Duodenal mucosa (tissue), 2 donors: ENCODE data around the gene POU3F1.
A peak's percentile ranks its signal among the peaks of the same experiment; 100 is the strongest.

Experiments used
- H3K27ac ChIP-seq: one replicate; pipeline ENCODE4 v1.7.0; 2013; ENCODE audit warnings: low read depth, low read length
- H3K27me3 ChIP-seq, 2 donors: one replicate each; pipeline ENCODE4 v1.7.0; 2013; ENCODE audit warnings: low read length in 2 of 2, control low read depth in 1 of 2; ENCODE audit not compliant: insufficient read depth in 2 of 2, control insufficient read depth in 1 of 2
- H3K36me3 ChIP-seq, 2 donors: one replicate each; pipeline ENCODE4 v1.7.0; 2013; ENCODE audit warnings: low read length in 2 of 2, control low read depth in 1 of 2; ENCODE audit not compliant: insufficient read depth in 2 of 2, control insufficient read depth in 1 of 2
- H3K4me1 ChIP-seq, 2 donors: one replicate each; pipeline ENCODE4 v1.7.0; 2013; ENCODE audit warnings: low read length in 2 of 2, control low read depth in 1 of 2; ENCODE audit not compliant: insufficient read depth in 2 of 2, control insufficient read depth in 1 of 2
- H3K4me3 ChIP-seq, 2 donors: one replicate each; pipeline ENCODE4 v1.7.0; 2013; ENCODE audit warnings: low read length in 2 of 2, low read depth in 1 of 2
- H3K9ac ChIP-seq, 2 donors: one replicate each; pipeline ENCODE4 v1.7.0; 2013; ENCODE audit warnings: low read length in 2 of 2, low read depth in 1 of 2
- H3K9me3 ChIP-seq, 2 donors: one replicate each; pipeline ENCODE4 v1.7.0; 2013; ENCODE audit warnings: low read length in 2 of 2, control low read depth in 1 of 2; ENCODE audit not compliant: control insufficient read depth in 1 of 2

POU3F1 gene

GRCh38 chr1:38047603-38048141 lies 1.1 kb upstream of the POU3F1 start:
- Histone ChIP-seq H3K9ac (no peak overlapping the region), H3K9me3 (no peaks in the 10 kb centered on the region), H3K4me1 (peaks cover 3 to 8% of the 10 kb centered on the region in 2 donors), H3K36me3 (no peaks in the 10 kb centered on the region), H3K4me3 (peak overlapping the region; percentile 47 to 62), H3K27me3 (peaks cover 56 to 58% of the 10 kb centered on the region in 2 donors), H3K27ac (no peak overlapping the region)

DNA sequence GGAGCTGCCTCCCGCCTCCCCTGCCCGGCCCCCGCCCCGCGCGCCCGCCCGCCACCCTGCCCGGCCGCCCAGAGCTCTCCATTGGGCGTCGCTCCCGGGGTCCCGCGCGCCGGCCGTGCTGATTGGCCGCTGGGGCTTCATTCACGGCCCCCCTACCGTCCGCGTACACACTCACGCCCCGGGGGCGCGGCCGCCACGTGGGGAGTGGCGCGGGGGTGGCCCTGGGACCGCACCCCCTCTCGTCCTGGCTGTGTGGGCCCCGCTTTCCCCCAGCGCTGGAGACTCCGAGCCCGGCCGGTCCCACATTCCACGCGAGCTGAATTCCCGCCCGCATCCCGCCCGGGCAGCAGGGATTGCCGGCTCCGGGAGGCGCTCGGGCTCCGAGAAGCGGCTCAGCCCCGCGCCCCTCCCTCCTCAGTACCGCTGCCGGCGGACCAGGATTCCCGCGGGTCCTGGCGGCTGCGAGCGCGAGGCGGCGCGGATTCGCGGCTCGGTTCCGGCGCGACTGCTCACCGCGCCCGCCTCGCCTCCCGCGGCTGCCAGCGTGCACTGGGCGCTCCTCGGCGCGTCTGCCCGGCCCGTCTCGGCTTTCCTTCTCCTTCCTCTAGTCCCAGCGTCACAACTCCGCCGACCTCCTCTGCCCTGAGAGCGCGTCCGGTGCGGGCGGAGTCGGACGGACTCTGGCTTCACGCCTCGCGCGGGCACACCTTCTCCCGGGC lies 450 bp upstream of the POU3F1 start:
- peaks cover 61 to 64% of the 10 kb centered on the region in 2 donors for H3K27me3 ChIP-seq
- peak overlapping the region; percentile 47 to 62 for H3K4me3 ChIP-seq
- H3K36me3 ChIP-seq: no peaks in the 10 kb centered on the region
- no peaks in the 10 kb centered on the region for H3K9me3 ChIP-seq
- peaks cover 3 to 8% of the 10 kb centered on the region in 2 donors for H3K4me1 ChIP-seq
- no peak overlapping the region for H3K27ac ChIP-seq
- H3K9ac ChIP-seq: no peak overlapping the region

- H3K27me3 ChIP-seq: peaks cover 67 to 71% of the 10 kb centered on the region in 2 donors
- H3K36me3 ChIP-seq: no peaks in the 10 kb centered on the region
- H3K9ac ChIP-seq: no peak overlapping the region
- no peaks in the 10 kb centered on the region for H3K9me3 ChIP-seq
- no peak overlapping the region for H3K4me3 ChIP-seq
- H3K27ac ChIP-seq: no peak overlapping the region
- peaks cover 3 to 8% of the 10 kb centered on the region in 2 donors for H3K4me1 ChIP-seq
Observed at GRCh38 chr1:38045401-38046332, 926 bp downstream of the POU3F1 start.

DNA sequence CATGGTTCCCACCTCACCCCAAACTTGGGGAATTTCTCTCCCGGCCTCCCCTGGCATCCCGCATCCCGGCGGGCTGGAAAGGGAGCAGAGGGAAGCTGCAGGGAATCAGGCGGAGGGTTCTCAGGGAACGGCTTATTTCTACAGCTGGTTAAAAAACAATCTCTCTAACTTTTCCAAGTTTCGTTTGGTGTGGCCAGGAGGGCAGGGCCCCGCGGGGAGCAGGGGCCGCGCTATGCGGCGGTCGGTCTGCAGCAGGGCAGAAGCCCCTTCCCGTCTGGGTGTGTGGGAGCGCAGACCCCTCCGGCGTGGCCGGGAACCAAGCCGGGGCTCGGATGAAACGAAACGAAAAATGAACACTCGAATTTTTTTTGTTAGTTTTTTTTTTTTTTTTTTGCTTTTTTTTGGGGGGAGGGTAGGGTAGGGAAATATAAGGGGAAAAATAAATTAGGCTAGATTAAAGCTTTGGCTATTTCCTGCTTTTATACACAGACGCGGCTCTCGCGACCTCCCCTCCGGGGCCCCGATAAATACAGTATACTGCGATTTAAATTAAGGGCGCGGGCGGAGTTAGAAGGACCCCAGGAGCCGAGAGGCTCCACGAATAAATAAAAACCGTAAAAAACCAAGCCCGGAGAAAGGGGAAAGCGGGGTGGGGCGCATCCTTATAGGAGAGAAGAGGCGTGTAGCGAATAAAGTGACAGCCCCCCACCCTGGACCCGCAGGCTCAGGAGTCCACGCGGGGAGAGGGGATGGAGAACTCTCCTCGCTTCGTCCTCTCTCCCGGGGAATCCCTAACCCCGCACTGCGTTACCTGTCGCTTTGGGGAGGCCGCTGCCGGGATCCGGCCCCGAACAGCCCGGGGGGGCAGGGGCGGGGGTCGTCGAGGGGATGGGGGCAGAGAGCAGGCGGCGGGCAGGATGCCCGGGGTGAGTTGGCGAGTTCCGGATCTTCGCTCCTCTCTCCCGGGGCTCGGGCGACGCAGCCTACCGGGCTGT lies 2.1 kb downstream of the POU3F1 start:
- H3K4me3 ChIP-seq: no peak overlapping the region
- no peak overlapping the region for H3K9ac ChIP-seq
- H3K9me3 ChIP-seq: no peaks in the 10 kb centered on the region
- H3K4me1 ChIP-seq: peaks cover 3 to 8% of the 10 kb centered on the region in 2 donors
- H3K27me3 ChIP-seq: peaks cover 68 to 72% of the 10 kb centered on the region in 2 donors
- H3K27ac ChIP-seq: no peak overlapping the region
- H3K36me3 ChIP-seq: no peaks in the 10 kb centered on the region

DNA sequence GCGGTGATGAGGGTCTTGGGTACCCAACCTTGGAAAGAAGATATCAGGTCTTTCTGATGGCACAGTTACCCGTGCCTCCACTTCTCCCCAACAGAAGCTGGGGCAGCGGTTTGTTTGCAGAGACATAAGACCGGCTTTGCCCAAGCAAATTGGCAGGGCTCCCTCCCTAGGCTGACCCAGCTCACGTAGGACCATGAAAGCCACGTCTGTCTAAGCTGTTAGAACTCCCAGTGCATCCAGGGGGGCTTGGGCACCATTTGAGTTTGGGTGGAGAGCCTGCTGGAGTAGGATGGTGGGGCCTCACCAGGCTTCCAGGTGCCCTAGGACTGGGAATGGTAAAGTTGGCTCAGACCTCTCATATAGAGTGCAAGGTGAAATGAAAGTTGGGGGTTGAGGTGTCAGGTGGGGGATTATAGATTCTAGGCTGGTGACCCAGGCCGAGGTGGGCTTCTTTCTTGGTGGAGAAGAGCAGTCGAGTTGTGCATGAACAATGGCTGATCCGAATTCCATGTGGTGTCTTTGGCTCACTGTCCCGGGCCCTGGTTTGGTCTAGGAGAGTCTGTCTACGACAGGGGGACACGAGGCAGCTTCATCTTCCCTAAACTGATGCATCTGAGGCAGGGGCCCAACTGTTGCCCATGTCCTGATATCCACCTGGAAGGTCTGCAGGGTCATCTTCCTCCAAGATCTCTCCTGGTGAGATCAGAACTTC lies 3.4 kb downstream of the POU3F1 start:
- H3K9me3 ChIP-seq: no peaks in the 10 kb centered on the region
- no peak overlapping the region for H3K27ac ChIP-seq

DNA sequence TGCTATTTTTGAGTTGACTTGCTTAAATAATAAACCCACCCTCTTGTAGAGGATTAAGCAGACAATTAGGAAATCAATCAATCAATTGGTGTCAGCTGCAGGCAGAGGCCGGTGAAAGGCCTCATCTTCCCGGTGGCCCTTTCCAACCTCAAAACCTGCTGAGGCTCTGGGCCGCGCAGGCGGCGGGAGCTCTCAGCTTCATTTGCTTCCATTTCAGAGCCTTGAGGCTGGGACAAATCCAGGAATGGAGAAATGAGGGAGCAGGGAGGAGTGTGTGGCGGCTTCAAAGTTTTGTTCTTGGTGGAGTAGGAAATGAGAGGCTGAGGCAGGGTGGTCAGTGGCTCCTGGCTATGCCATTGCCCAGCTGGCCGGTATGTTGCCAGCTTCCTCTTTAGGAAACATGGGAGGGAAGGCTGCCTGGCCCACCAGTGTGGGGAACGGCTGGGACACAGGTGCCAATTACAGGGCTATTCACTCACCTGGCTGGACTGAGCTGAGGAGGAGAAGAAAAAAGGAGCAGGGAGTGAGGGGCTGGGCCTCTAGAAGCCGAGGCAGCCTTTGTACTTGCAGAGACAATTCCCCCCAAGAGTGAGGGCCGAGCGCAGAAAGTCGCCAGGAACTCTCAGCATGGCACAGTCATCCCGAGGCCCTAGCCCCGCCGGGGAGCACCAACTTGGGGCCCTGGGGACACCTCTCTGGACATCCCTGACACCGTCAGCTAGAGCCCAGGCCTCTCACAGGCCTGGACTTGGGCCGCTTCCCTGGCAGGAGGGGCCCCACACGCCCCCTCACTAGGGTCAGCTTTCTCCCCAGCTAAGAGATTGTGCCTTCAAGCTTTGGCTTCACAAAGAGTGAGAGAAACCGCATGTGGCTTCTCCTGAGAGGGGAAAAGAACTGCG lies 4.4 kb downstream of the POU3F1 start:
- H3K36me3 ChIP-seq: no peaks in the 10 kb centered on the region
- H3K27me3 ChIP-seq: peaks cover 49 to 63% of the 10 kb centered on the region in 2 donors
- H3K4me1 ChIP-seq: peaks cover 3 to 8% of the 10 kb centered on the region in 2 donors
- no peak overlapping the region for H3K4me3 ChIP-seq
- H3K9me3 ChIP-seq: no peaks in the 10 kb centered on the region
- H3K9ac ChIP-seq: no peak overlapping the region
- no peak overlapping the region for H3K27ac ChIP-seq

More for the DNA sequence above, 3.4 kb downstream of the POU3F1 start:
- no peak overlapping the region for H3K9ac ChIP-seq
- H3K4me3 ChIP-seq: no peak overlapping the region
- H3K27me3 ChIP-seq: peaks cover 58 to 72% of the 10 kb centered on the region in 2 donors
- no peaks in the 10 kb centered on the region for H3K36me3 ChIP-seq
- H3K4me1 ChIP-seq: peaks cover 3 to 8% of the 10 kb centered on the region in 2 donors

GRCh38 chr1:38039331-38040088 lies 7.1 kb downstream of the POU3F1 start:
- Histone ChIP-seq H3K9ac (no peak overlapping the region), H3K27ac (no peak overlapping the region), H3K9me3 (no peaks in the 10 kb centered on the region), H3K4me1 (peaks cover 3 to 4% of the 10 kb centered on the region in 2 donors), H3K27me3 (peaks cover 39 to 53% of the 10 kb centered on the region in 2 donors), H3K4me3 (no peak overlapping the region), H3K36me3 (no peaks in the 10 kb centered on the region)

DNA sequence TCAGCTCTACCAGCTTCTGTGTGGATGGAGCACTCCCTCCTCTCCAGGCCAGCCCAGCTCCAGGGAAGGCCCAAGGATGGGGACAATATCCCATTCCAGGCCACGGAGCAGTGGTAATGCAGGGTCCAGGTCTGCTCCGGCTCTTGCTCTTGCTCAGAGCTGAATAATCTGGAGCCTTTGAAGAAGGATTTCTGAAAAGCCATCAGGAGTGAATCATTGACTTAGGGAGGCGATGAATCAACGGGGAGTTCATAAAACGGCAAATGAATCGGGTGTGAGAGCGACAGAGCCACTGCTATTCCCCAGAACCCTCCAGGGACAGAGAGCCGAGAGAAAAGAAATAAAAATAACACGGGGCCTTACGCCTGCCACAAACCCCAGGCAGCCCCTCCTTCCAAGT lies 7.7 kb downstream of the POU3F1 start:
- Histone ChIP-seq H3K36me3 (no peaks in the 10 kb centered on the region), H3K27me3 (peaks cover 32 to 47% of the 10 kb centered on the region in 2 donors), H3K27ac (no peak overlapping the region), H3K9me3 (no peaks in the 10 kb centered on the region), H3K9ac (no peak overlapping the region), H3K4me3 (no peak overlapping the region), H3K4me1 (no peaks in the 10 kb centered on the region)
